Measurements from ENCODE around the gene STUB1. TPM values are rescaled to one million over a fixed set of nuclear protein-coding genes. Genes with fewer than 3 reads are reported as not detected.
"Not testable (repeated sequence)": the region's sequence is repeated elsewhere in the genome, so short reads cannot be mapped to it uniquely, and the experiment has no call there.

Gene STUB1
- total RNA-seq, 2 experiments from 2014 or later: 57.1 to 61.7 TPM

DNA sequence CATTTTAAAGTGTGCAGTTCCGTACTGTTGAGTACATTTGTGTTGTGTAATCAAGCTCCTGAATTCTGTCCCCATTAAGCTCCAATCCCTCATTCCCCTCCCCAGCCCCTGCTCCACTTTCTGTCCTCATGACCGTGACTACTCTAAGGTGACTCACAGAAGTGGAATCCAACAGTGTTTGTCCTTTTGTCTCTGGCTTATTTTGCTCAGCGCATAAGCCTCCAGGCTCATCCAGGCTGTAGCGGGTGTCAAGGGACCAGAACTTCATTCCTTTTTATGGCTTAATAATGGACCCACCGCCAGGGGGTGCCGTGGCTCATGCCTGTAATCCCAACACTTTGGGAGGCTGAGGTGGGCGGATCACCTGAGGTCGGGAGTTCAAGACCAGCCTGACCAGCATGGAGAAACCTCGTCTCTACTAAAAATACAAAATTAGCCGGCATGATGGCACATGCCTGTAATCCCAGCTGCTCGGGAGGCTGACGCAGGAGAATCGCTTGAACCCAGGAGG, 32.6 kb downstream of the STUB1 start:
- H3K9me3 Mint-ChIP-seq: not testable (repeated sequence)
- intact Hi-C loops (cut with micrococcal nuclease): loop anchor here (2.0 kb wide), 1 partner anchor 72 kb away; no protein-coding TSS in a partner anchor

DNA sequence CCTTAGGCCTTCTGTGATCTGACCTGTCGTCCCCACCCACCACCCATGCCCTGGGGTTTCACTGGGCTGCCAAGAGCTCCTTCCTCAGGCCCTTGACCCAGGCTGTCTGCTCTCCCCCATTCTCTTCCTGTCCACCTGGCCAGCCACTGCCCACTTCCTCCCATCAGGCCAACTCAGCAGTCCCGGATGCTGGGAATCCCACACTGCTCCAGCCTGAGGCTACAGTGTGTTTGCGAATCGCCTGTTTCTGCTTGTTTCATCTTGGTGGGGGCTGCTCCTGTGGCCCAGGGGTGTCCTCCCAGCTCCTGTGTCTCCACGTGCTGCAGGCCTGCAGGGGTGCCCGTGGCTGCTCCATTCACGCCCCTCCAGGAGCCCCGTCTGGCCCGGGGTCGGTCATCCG, 33.9 kb downstream of the STUB1 start:
- H3K4me3 Mint-ChIP-seq: no peak overlapping the region
- peaks cover 17% of the 10 kb centered on the region for H3K27me3 Mint-ChIP-seq
- ChIA-PET CTCF (interaction anchor here (2.9 to 11.9 kb wide), 3 partner anchors 11 to 72 kb away, joined by 13 to 207 read pairs (median 149); partner anchors contain the start of genes ANTKMT, CCDC78, CHTF18 and HAGHL), POLR2A (interaction anchor here (1.5 to 3.9 kb wide), 2 partner anchors 12 to 19 kb away, joined by 3 to 37 read pairs; partner anchors contain the start of genes CCDC78 and HAGHL)
- H3K9me3 Mint-ChIP-seq: no peaks in the 10 kb centered on the region
- H3K4me1 Mint-ChIP-seq (ENCODE audit: low read depth): peaks cover 16% of the 10 kb centered on the region
- H3K27ac Mint-ChIP-seq: no peak overlapping the region
- intact Hi-C loops (cut with micrococcal nuclease): no loop called here
- TF ChIP-seq, protein P1, sequence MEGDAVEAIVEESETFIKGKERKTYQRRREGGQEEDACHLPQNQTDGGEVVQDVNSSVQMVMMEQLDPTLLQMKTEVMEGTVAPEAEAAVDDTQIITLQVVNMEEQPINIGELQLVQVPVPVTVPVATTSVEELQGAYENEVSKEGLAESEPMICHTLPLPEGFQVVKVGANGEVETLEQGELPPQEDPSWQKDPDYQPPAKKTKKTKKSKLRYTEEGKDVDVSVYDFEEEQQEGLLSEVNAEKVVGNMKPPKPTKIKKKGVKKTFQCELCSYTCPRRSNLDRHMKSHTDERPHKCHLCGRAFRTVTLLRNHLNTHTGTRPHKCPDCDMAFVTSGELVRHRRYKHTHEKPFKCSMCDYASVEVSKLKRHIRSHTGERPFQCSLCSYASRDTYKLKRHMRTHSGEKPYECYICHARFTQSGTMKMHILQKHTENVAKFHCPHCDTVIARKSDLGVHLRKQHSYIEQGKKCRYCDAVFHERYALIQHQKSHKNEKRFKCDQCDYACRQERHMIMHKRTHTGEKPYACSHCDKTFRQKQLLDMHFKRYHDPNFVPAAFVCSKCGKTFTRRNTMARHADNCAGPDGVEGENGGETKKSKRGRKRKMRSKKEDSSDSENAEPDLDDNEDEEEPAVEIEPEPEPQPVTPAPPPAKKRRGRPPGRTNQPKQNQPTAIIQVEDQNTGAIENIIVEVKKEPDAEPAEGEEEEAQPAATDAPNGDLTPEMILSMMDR (IDR thresholded peaks at IDR 0.05): no peak
- H3K36me3 Mint-ChIP-seq (ENCODE audit: low read depth): no peaks in the 10 kb centered on the region
- ATAC-seq (no peak), DNase-seq (no peak)

More for the DNA sequence above, 32.6 kb downstream of the STUB1 start:
- TF ChIP-seq, protein P1 (IDR thresholded peaks at IDR 0.05): peak; percentile 63
- CTCF ChIA-PET: interaction anchor here (0.8 to 11.9 kb wide), 18 partner anchors 9 to 284 kb away, joined by 3 to 207 read pairs (median 4); partner anchors contain the start of genes ANTKMT, CCDC78, CHTF18 and CIAO3
- H3K27ac Mint-ChIP-seq; ATAC-seq; H3K36me3 Mint-ChIP-seq (ENCODE audit: low read depth); H3K4me3 Mint-ChIP-seq; H3K4me1 Mint-ChIP-seq (ENCODE audit: low read depth): not testable (repeated sequence)
- POLR2A ChIA-PET: interaction anchor here (0.9 to 1.7 kb wide), 4 partner anchors 9 to 76 kb away, joined by 3 to 7 read pairs (median 4); partner anchors contain the start of genes ANTKMT and CHTF18
- peaks cover 29% of the 10 kb centered on the region for H3K27me3 Mint-ChIP-seq
- peak; percentile 87 for DNase-seq

DNA sequence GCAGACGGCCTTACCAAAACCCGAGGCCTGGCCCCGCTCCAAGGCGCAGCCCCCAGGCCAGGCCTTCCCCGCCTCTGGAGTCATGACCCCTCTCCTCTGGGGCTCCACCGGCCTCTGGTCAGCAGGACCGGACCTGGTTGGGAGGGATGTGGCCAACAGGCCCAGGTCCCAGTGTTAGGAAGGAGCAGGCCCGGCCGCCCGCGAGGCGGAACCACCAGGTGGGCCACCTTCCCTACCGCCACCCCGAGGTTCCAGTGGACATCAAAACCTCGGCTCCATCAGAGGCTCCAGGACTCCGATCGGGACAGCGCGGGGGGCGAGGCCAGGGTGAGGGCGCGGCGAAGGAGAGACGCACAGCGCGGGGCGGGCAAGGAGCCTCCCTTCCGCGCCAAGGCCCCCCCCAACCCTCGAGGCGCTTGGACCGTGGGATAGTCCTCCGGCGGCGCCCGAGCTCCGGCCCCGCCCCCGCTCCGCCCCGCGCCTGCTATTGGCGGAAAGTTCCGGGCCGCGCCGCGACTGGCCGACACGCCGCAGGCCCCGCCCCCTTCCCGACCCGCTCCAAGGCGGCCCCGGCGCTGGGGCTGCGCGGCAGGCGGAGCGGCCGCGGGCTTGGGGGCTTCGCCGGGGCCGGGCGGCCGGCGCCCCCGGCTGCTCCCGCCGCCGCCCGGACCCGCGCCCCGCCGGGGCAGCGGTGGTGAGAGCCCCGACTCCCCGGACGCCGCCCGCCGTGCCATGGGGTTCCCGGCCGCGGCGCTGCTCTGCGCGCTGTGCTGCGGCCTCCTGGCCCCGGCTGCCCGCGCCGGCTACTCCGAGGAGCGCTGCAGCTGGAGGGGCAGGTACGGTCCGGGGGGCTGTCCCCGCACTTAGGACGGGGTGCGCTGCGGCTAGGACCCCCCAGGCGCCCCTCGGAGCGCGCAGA, 34.6 kb downstream of the STUB1 start, which contains the start of gene METRN:
Gene METRN, plus strand, starts transcription at position 561 of the 919 bp plus-strand sequence. Its CDS starts 172 bp downstream, at position 733.
- TF ChIP-seq, protein P1 (IDR thresholded peaks at IDR 0.05): no peak
- no peak within 1 kb of the TSS for H3K27ac Mint-ChIP-seq
- no peaks in the 10 kb centered on the region for H3K9me3 Mint-ChIP-seq
- H3K4me1 Mint-ChIP-seq (ENCODE audit: low read depth): peaks cover 21% of the 10 kb centered on the region
- no peaks in the 10 kb centered on the region for H3K36me3 Mint-ChIP-seq (ENCODE audit: low read depth)
- intact Hi-C loops (cut with micrococcal nuclease): no loop called here
- ChIA-PET CTCF (interaction anchor here (0.9 to 11.9 kb wide), 7 partner anchors 11 to 71 kb away, joined by 3 to 207 read pairs (median 3); partner anchors contain the start of genes ANTKMT, CCDC78, CHTF18 and CIAO3), POLR2A (interaction anchor here (1.1 to 3.9 kb wide), 5 partner anchors 11 to 71 kb away, joined by 3 to 37 read pairs (median 4); partner anchors contain the start of genes CCDC78 and HAGHL)
- peak; percentile 87 for ATAC-seq
- DNase-seq: peak; percentile 94
- H3K4me3 Mint-ChIP-seq: peak within 1 kb of the TSS; percentile 80
- peaks cover 12% of the 10 kb centered on the region for H3K27me3 Mint-ChIP-seq

GRCh38 chr16:715477-716199, 35.4 kb downstream of the STUB1 start:
- TF ChIP-seq, protein P1 (IDR thresholded peaks at IDR 0.05): peak; percentile 40
- DNase-seq (no peak), ATAC-seq (peak; percentile 10)
- no peaks in the 10 kb centered on the region for H3K36me3 Mint-ChIP-seq (ENCODE audit: low read depth)
- peaks cover 10% of the 10 kb centered on the region for H3K27me3 Mint-ChIP-seq
- no peak overlapping the region for H3K27ac Mint-ChIP-seq
- ChIA-PET POLR2A (interaction anchor here (1.1 to 3.9 kb wide), 9 partner anchors 11 to 70 kb away, joined by 3 to 37 read pairs (median 5); partner anchors contain the start of genes CCDC78, HAGHL and STUB1), CTCF (interaction anchor here (0.8 to 11.9 kb wide), 10 partner anchors 8 to 70 kb away, joined by 3 to 207 read pairs (median 3); partner anchors contain the start of genes ANTKMT, CCDC78, CHTF18 and CIAO3)
- H3K4me1 Mint-ChIP-seq (ENCODE audit: low read depth): peaks cover 27% of the 10 kb centered on the region
- H3K9me3 Mint-ChIP-seq: no peaks in the 10 kb centered on the region
- H3K4me3 Mint-ChIP-seq: peak overlapping the region; percentile 80
- intact Hi-C loops (cut with micrococcal nuclease): no loop called here
